HEK293 (cell line): ENCODE results near the gene EPS8.
"Not testable (repeated sequence)": the region's sequence is repeated elsewhere in the genome, so short reads cannot be mapped to it uniquely, and the experiment has no call there.

Experiments used
- CTCF ChIA-PET: fragments of 350-600 bp; formaldehyde crosslinking; extraction: SDS; loops from one replicate; lab custom pipeline; 2021; ENCODE audit warnings: antibody characterized with exemption; lab: Yijun Ruan, JAX
- POLR2A ChIA-PET: fragments of 300-600 bp; formaldehyde crosslinking; extraction: SDS; loops from one replicate; lab custom pipeline; 2020; ENCODE audit warnings: antibody characterized with exemption, inconsistent platforms; lab: Yijun Ruan, JAX
- H3K27ac ChIP-seq: fragments of 200-500 bp; sonication (Bioruptor generic); 2 replicates; pipeline ENCODE4 v1.5.1; 2014; ENCODE audit warnings: low read depth, low read length, control low read depth, inconsistent platforms; ENCODE audit errors: extremely low read depth
- H3K36me3 ChIP-seq, 2 experiments: fragments of 200-500 bp in 1 of 2; sonication (Bioruptor generic) in 1 of 2; 1 replicate in 1 of 2; 2 replicates in 1 of 2; pipeline ENCODE4 v1.5.1; 2014 to 2017; ENCODE audit warnings: inconsistent platforms in 2 of 2, low read length in 2 of 2; ENCODE audit not compliant: control insufficient read depth in 2 of 2, insufficient read depth in 1 of 2
- H3K4me1 ChIP-seq: fragments of 200-500 bp; sonication (Bioruptor generic); 2 replicates; pipeline ENCODE4 v1.5.1; 2014; ENCODE audit warnings: mild to moderate bottlenecking, low read length, inconsistent platforms; ENCODE audit not compliant: control insufficient read depth, insufficient read depth
- H3K4me3 ChIP-seq: 2 replicates; pipeline ENCODE4 v1.5.1; 2011; ENCODE audit warnings: low read depth, mild to moderate bottlenecking, control low read depth, low read length, moderate library complexity
- H3K9me3 ChIP-seq: fragments of 200-500 bp; sonication (Bioruptor generic); 2 replicates; pipeline ENCODE4 v1.5.1; 2014; ENCODE audit warnings: low read depth, low read length, inconsistent platforms; ENCODE audit not compliant: control insufficient read depth, insufficient read depth
- GLIS2 ChIP-seq: fragments of 450-650 bp; formaldehyde crosslinking; IDR thresholded peaks from 2 replicates; pipeline ENCODE4 v1.5.1; 2016; ENCODE audit warnings: missing biosample characterization, missing genetic modification characterization
- HIC1 ChIP-seq: fragments of 450-650 bp; formaldehyde crosslinking; IDR thresholded peaks from 2 replicates; pipeline ENCODE4 v1.5.1; 2016; ENCODE audit warnings: missing biosample characterization, missing genetic modification characterization
- KLF17 ChIP-seq: fragments of 450-650 bp; formaldehyde crosslinking; IDR thresholded peaks from 2 replicates; pipeline ENCODE4 v1.5.1; 2016; ENCODE audit warnings: missing biosample characterization, missing genetic modification characterization
- PATZ1 ChIP-seq: fragments of 450-650 bp; formaldehyde crosslinking; IDR thresholded peaks from 2 replicates; pipeline ENCODE4 v1.5.1; 2016; ENCODE audit warnings: missing biosample characterization, missing genetic modification characterization
- ZBTB11 ChIP-seq: fragments of 450-650 bp; formaldehyde crosslinking; conservative IDR thresholded peaks from 2 replicates; pipeline ENCODE4 v1.5.1; 2016; ENCODE audit warnings: low read depth, missing biosample characterization, missing genetic modification characterization
- ZBTB48 ChIP-seq: fragments of 450-650 bp; formaldehyde crosslinking; IDR thresholded peaks from 2 replicates; pipeline ENCODE4 v1.5.1; 2016; ENCODE audit warnings: missing biosample characterization, missing genetic modification characterization
- ZNF169 ChIP-seq: fragments of 450-650 bp; formaldehyde crosslinking; IDR thresholded peaks from 2 replicates; pipeline ENCODE4 v1.5.1; 2016; ENCODE audit warnings: missing biosample characterization, missing genetic modification characterization
- ZNF394 ChIP-seq: fragments of 450-650 bp; formaldehyde crosslinking; IDR thresholded peaks from 2 replicates; pipeline ENCODE4 v1.5.1; 2016; ENCODE audit warnings: missing biosample characterization, missing genetic modification characterization, mild to moderate bottlenecking, moderate library complexity, borderline replicate concordance
- ZNF426 ChIP-seq: fragments of 450-650 bp; formaldehyde crosslinking; IDR thresholded peaks from 2 replicates; pipeline ENCODE4 v1.5.1; 2017; ENCODE audit warnings: missing biosample characterization, missing genetic modification characterization, mild to moderate bottlenecking, inconsistent platforms, moderate library complexity
- ZNF518A ChIP-seq: fragments of 450-650 bp; formaldehyde crosslinking; conservative IDR thresholded peaks from 2 replicates; pipeline ENCODE4 v1.5.1; 2016; ENCODE audit warnings: low read depth, missing biosample characterization, missing genetic modification characterization
- ZNF555 ChIP-seq: fragments of 450-650 bp; formaldehyde crosslinking; conservative IDR thresholded peaks from 2 replicates; pipeline ENCODE4 v1.5.1; 2017; ENCODE audit warnings: missing biosample characterization, mild to moderate bottlenecking, missing genetic modification characterization, inconsistent platforms
- ZNF623 ChIP-seq: fragments of 450-650 bp; formaldehyde crosslinking; IDR thresholded peaks from 2 replicates; pipeline ENCODE4 v1.5.1; 2016; ENCODE audit warnings: missing biosample characterization, missing genetic modification characterization
- ZSCAN16 ChIP-seq: fragments of 450-650 bp; formaldehyde crosslinking; IDR thresholded peaks from 2 replicates; pipeline ENCODE4 v1.5.1; 2016; ENCODE audit warnings: missing biosample characterization, missing genetic modification characterization
- ZSCAN5A ChIP-seq: fragments of 450-650 bp; formaldehyde crosslinking; IDR thresholded peaks from 2 replicates; pipeline ENCODE4 v1.5.1; 2016; ENCODE audit warnings: missing biosample characterization, missing genetic modification characterization

The EPS8 gene

GRCh38 chr12:15741082-15741481, 48.1 kb downstream of the EPS8 start:
- POLR2A ChIA-PET, result no interaction called here
- no peaks in the 10 kb centered on the region; a peak in 1 of 3 replicates for H3K36me3 ChIP-seq
- H3K27ac ChIP-seq, result no peak overlapping the region
- CTCF ChIA-PET, result interaction anchor here (0.7 kb wide), 1 partner anchor 174 kb away, joined by 4 read pairs; no protein-coding TSS in a partner anchor
- no peaks in the 10 kb centered on the region for H3K4me1 ChIP-seq
- no peaks in the 10 kb centered on the region for H3K9me3 ChIP-seq
- no peak for TF ChIP-seq ZNF169 (tag by site-specific recombination)
- H3K4me3 ChIP-seq, result no peak overlapping the region

GRCh38 chr12:15740389-15740788, 48.8 kb downstream of the EPS8 start:
- TF ChIP-seq ZBTB11 (tag by site-specific recombination) (0 out of 2 replicates have a peak, but pooled peaks have one; percentile 24), ZNF518A (tag by site-specific recombination) (peak; percentile 60), ZNF623 (peak; percentile 29; the same call in 1 of the 2 replicates), ZNF426 (tag by site-specific recombination) (peak; percentile 45), ZNF555 (tag by site-specific recombination) (peak; percentile 32), ZNF394 (tag by site-specific recombination) (peak; percentile 75; the same call in 1 of the 2 replicates)
- H3K27ac ChIP-seq, H3K4me1 ChIP-seq, H3K4me3 ChIP-seq, H3K9me3 ChIP-seq, H3K36me3 ChIP-seq, POLR2A ChIA-PET: not testable (repeated sequence)
- CTCF ChIA-PET, result interaction anchor here (0.7 kb wide), 1 partner anchor 118 kb away, joined by 3 read pairs; no protein-coding TSS in a partner anchor

GRCh38 chr12:15738438-15739015, 50.7 kb downstream of the EPS8 start:
- Histone ChIP-seq H3K4me1 (no peaks in the 10 kb centered on the region), H3K27ac (no peak overlapping the region), H3K9me3 (no peaks in the 10 kb centered on the region), H3K36me3 (no peaks in the 10 kb centered on the region; a peak in 1 of 3 replicates), H3K4me3 (no peak overlapping the region)
- ChIA-PET POLR2A (no interaction called here), CTCF (interaction anchor here (1.1 kb wide), 1 partner anchor 154 kb away, joined by 4 read pairs; no protein-coding TSS in a partner anchor)
- TF ChIP-seq ZSCAN5A (tag by site-specific recombination), result no peak
- no peak for TF ChIP-seq ZSCAN16 (tag by site-specific recombination)
- TF ChIP-seq GLIS2, result no peak
- TF ChIP-seq PATZ1 (tag by site-specific recombination), result no peak
- TF ChIP-seq HIC1 (tag by site-specific recombination), result no peak
- TF ChIP-seq KLF17 (tag by site-specific recombination), result no peak
- no peak for TF ChIP-seq ZBTB48
